GM21423 (cell line): Measurements from ENCODE around the gene PLEKHH2.

Source experiments
- ATAC-seq: cut with Tn5 transposase; IDR thresholded peaks from one replicate; pipeline ENCODE4 v1.9.1; 2021; ENCODE audit warnings: mild to moderate bottlenecking, moderate library complexity; ENCODE audit not compliant: unreplicated experiment

PLEKHH2 gene

GRCh38 chr2:43806719-43807031 lies 169.6 kb downstream of the PLEKHH2 start:
- no peak for ATAC-seq

GRCh38 chr2:43810452-43810851 lies 173.4 kb downstream of the PLEKHH2 start:
- no peak for ATAC-seq

- ATAC-seq: no peak
These were observed 173.8 kb downstream of the PLEKHH2 start for GRCh38 chr2:43810888-43811287.

- ATAC-seq: no peak
These were observed 174.9 kb downstream of the PLEKHH2 start for GRCh38 chr2:43812006-43812405.

GRCh38 chr2:43812947-43813346 lies 175.9 kb downstream of the PLEKHH2 start:
- ATAC-seq: no peak

- ATAC-seq: no peak
These were observed 177.7 kb downstream of the PLEKHH2 start for GRCh38 chr2:43814711-43815110.
